Measurements from ENCODE around the gene CISTR.

Gene CISTR

GRCh38 chr12:53713516-53713915 is 38.3 kb downstream of the CISTR start:
- no peak for DNase-seq

DNA sequence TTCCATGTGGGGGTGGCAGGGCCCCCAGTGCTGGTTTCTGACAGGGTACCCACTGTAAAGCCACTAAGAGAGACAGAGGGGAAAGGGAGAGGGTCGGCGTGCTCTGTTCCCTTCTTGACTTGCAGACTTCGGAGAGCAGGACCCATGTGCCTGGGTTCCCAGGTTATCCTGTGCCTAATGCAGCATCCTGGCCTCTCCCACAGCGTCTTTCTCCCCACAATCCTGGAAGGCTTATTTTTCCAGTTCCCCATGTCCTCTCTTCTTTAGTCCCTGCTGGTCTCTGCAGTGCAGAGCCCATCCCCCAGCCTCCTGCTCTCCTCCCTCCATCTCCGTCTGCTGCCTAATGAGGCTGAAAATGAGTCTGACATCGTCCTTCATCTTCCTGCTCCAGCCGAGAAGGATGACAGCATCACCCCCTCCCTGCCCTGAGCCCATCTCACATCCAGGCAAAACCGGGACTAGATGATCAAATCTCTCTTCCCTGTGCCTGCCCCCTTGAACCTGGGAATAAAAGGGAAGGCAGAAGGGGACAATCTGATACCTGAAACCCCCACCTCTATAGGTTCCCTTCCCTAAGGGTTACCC is 39.6 kb downstream of the CISTR start:
- DNase-seq: peak; percentile 96

DNA sequence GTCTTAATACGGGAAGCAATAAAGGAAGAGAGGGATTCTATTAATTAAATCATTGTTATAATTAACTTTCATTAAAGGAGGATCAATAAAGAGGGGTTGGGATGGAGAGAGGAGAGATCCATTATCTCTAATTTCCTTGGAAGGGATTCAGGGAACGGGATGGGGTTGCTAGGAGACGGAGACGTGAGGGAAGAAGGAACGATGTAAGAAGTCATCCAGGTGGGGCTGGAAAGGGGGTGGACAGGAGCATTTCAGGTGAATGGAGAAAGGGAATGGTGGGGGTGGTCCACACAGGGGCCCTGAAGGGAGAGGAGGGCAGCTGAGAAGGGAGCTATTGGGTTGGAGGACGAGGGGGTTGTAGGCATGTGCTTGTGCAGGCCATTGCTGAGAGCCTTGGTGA is 41.7 kb downstream of the CISTR start:
- DNase-seq: no peak

DNA sequence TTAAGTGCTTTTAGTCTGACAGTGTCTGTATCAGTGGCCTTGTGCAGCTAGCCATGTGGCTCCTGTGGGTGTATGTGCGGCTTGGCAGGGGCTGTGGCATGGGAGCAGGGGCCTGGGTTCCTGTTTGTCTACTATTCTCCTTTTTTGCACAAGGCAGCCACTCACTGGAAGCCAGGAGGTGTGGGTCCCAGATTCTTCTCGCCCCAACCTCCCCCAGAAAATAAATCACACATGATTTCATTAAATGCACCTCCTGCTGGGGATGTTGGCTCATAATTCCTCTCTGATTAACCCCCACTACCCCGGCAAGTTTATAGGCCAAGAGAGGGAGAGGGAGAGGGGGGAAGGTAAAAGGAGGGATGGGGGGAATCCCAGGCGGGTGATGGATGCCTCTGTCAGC is 42.1 kb downstream of the CISTR start:
- DNase-seq: peak; percentile 56

DNA sequence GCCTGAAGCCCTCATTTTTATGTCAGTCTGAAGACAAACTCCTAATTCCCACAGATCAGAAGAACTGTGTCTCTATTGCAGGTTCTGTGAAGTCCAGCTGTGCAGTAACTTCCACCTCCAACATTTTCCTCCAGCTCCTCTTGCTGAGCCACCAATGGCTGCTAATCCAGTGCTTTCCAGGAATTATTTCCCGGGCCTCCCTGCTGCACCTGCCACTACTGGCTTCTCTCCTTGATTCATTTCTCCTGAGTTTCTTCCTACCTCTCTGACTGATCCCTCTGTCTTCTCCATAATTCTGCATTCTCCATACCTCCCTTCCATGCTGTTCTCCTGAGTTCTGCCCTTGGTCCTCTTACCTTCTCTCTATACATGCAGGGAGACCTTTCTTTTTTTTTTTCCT is 45.7 kb downstream of the CISTR start:
- DNase-seq: no peak

- DNase-seq: no peak
These were observed 48.0 kb downstream of the CISTR start for GRCh38 chr12:53703756-53704155.

DNA sequence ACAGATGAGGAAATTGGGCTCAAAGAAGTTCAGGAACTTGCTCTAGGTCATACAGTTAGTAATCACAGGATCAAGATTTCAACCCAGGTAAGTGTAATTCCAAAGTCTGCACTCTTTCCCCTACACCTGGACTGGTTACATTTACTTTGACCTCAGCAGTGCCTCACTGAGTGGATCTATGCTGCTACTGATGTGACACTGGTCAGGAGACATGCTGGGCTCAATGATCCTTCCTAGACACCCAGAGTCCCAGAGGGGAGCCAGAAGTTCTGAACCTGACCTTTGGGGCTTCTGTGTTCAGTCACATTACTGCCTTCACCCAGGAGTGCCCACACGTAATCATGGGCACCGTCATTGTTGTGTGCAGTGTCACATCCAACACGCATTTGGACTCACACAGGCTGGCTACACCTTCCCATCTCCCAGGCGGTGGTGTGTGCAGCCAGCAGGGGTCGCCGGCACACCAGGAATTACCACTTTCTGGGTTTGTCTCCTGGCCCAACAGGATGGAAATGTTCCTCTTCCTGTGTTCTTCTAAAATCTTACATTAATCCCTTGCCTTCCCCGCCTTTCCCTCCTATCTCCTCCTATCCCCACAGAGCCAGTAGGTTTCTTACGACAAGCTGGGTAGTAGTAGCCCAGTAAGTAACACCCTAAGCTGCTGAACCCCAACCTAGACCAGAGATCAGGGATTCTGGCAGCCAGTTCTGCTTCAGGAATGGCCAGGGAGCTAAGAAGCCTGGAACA is 50.1 kb downstream of the CISTR start:
- DNase-seq: peak; percentile 86

GRCh38 chr12:53700567-53700966 is 51.2 kb downstream of the CISTR start:
- no peak for DNase-seq

GRCh38 chr12:53699678-53700025 is 52.1 kb downstream of the CISTR start:
- no peak for DNase-seq

DNA sequence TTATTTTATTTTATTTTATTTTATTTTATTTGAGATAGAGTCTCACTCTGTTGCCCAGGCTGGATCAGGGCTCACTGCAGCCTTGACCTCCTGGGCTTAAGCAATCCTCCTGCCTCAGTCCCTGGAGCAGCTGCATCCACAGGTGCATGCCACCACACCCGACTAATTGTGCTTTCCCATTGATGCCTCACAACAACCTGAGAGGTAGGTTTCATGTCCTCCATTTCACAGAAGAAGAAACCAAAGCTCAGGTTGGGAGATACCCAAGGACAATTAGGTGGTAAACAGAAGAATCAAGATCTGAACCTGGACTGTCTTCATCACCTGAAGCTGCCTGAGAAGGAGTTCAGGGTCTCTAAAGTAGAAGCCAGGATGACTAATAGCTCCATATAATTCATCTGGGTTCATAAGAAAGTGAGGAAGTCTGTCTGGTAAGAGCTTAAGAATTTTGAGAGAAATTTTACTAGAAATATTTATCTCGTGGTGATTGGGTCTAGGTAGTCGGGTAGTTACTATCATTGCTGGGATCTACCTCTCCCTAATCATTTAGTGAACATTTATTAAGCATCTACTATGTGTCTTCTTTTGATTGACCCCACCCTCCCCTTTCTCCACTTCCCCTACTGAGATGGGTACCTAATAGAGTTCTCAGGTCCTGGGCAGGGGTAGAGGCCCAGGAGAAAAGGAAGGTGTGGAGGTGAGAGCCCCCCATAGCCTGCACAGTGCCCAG is 52.7 kb downstream of the CISTR start:
- no peak for DNase-seq

- no peak for DNase-seq
These were observed 55.0 kb downstream of the CISTR start for GRCh38 chr12:53696655-53697331.

All from eye (tissue), 1 donor.